ENCODE results near the gene ZNF782. TPM values are rescaled to one million over a fixed set of nuclear protein-coding genes. Genes with fewer than 3 reads are reported as not detected.

Gene ZNF782
- total and polyA plus RNA-seq, 2 donors (not counting 3 experiments of a cell fraction or from before 2014, with no cell fraction given) = 0.97 to 3.6 TPM

GRCh38 chr9:96784021-96784420 is 70.3 kb downstream of the ZNF782 start:
- Histone ChIP-seq H3K9me1 (replicated peaks; ENCODE audit: control insufficient read depth, extremely low read depth, insufficient read depth, low read length) (no peaks in the 10 kb centered on the region), H4K20me1 (replicated peaks; ENCODE audit: control insufficient read depth, extremely low read depth, insufficient read depth, low read length) (no peaks in the 10 kb centered on the region), H3K4me1 (ENCODE audit: control insufficient read depth, extremely low read depth, insufficient read depth, low read length) (no peaks in the 10 kb centered on the region), H2AFZ (ENCODE audit: low read depth, low read length) (no peak overlapping the region), H3K4me2 (ENCODE audit: insufficient read depth, low read length) (no peak overlapping the region), H3K4me3 (replicated peaks in 1 of 3; ENCODE audit: insufficient read depth in 1 of 3, low read depth in 1 of 3, low read length in 3 of 3) (no peak overlapping the region), H3K27me3 (ENCODE audit: control insufficient read depth in 2 of 2, insufficient read depth in 2 of 2, low read length in 2 of 2) (no peaks in the 10 kb centered on the region), H3K9ac (replicated peaks; ENCODE audit: extremely low read depth, insufficient read depth, low read length) (no peak overlapping the region), H3K9me3 (replicated peaks; ENCODE audit: control insufficient read depth, insufficient read depth, low read length) (no peaks in the 10 kb centered on the region), H3K79me2 (ENCODE audit: control insufficient read depth, insufficient read depth, low read length) (no peaks in the 10 kb centered on the region), H3K36me3 (ENCODE audit: control insufficient read depth in 2 of 2, extremely low read depth in 1 of 2, insufficient read depth in 2 of 2, low read length in 2 of 2) (no peaks in the 10 kb centered on the region), H3K27ac (ENCODE audit: insufficient read depth, low read depth, low read length) (no peak overlapping the region)
- intact Hi-C loops (cut with micrococcal nuclease) (no loop called here), dilution Hi-C loops (cut with MboI; ENCODE audit: extremely low pct_ligation_motif_present, low sequenced_read_pairs) (no loop called here)
- FAIRE-seq (no peak), DNase-seq (ENCODE audit: low read depth, low spot score) (no peak)
- TF ChIP-seq FOS (IDR thresholded peaks at IDR 0.05; ENCODE audit: borderline replicate concordance, insufficient read depth, low read length) (no peak), POLR2AphosphoS5 (IDR thresholded peaks at IDR 0.05; ENCODE audit: insufficient read depth, low read depth, low read length) (no peak), GATA2 (IDR thresholded peaks at IDR 0.05; ENCODE audit: insufficient read depth, insufficient read length, low read depth, low read length) (no peak), MAX (IDR thresholded peaks at IDR 0.05; ENCODE audit: insufficient read depth, insufficient read length) (no peak), POLR2A (IDR thresholded peaks at IDR 0.05; ENCODE audit: low read depth, low read length) (no peak), JUN (IDR thresholded peaks at IDR 0.05; ENCODE audit: borderline replicate concordance, insufficient read depth, insufficient read length, low read depth) (no peak), EZH2 (IDR thresholded peaks at IDR 0.05; ENCODE audit: borderline replicate concordance, low read depth, low read length, severe bottlenecking) (no peak), MYC (IDR thresholded peaks at IDR 0.05; ENCODE audit: low read depth, low read length) (no peak), CTCF (IDR thresholded peaks at IDR 0.05; ENCODE audit: extremely low read depth in 1 of 2, insufficient read depth in 1 of 2, low read depth in 1 of 2, low read length in 2 of 2) (no peak)
- CTCF ChIA-PET = no interaction called here
- POLR2A ChIA-PET = no interaction called here
- no TSS peak for BruUV-seq (replicated peaks)
